ENCODE results near the gene SMARCC1. TPM values are rescaled to one million over a fixed set of nuclear protein-coding genes. Genes with fewer than 3 reads are reported as not detected.

SMARCC1 gene
- total RNA-seq, 6 experiments from 2014 or later = 65.8 to 81.9 (median 69.2) TPM

GRCh38 chr3:47692158-47692557 is 89.5 kb downstream of the SMARCC1 start:
- TF ChIP-seq CTCF (IDR thresholded peaks at IDR 0.05) = no peak
- no peak for DNase-seq
- Mint-ChIP-seq H3K36me3 (ENCODE audit: low read depth) (peaks cover 7% of the 10 kb centered on the region; the same call in 1 of the 2 replicates), H3K27me3 (ENCODE audit: insufficient read depth) (peaks cover 2% of the 10 kb centered on the region; the same call in 1 of the 2 replicates), H3K27ac (no peak overlapping the region), H3K9me3 (no peaks in the 10 kb centered on the region), H3K4me1 (ENCODE audit: low read depth) (no peaks in the 10 kb centered on the region), H3K4me3 (no peak overlapping the region)

- DNase-seq = no peak
- H3K9me3 Mint-ChIP-seq = no peaks in the 10 kb centered on the region
- H3K27me3 Mint-ChIP-seq (ENCODE audit: insufficient read depth) = peaks cover 2% of the 10 kb centered on the region; the same call in 1 of the 2 replicates
- no peak overlapping the region for H3K4me3 Mint-ChIP-seq
- H3K4me1 Mint-ChIP-seq (ENCODE audit: low read depth) = peaks cover 6% of the 10 kb centered on the region
- H3K27ac Mint-ChIP-seq = no peak overlapping the region
- TF ChIP-seq CTCF (IDR thresholded peaks at IDR 0.05) = no peak
- peaks cover 21% of the 10 kb centered on the region for H3K36me3 Mint-ChIP-seq (ENCODE audit: low read depth)
Measured at GRCh38 chr3:47688488-47688887, 93.2 kb downstream of the SMARCC1 start.

GRCh38 chr3:47685037-47685436 is 96.7 kb downstream of the SMARCC1 start:
- no peak for TF ChIP-seq CTCF (IDR thresholded peaks at IDR 0.05)
- Mint-ChIP-seq H3K36me3 (ENCODE audit: low read depth) (peaks cover 24% of the 10 kb centered on the region), H3K27ac (no peak overlapping the region), H3K4me3 (no peak overlapping the region), H3K4me1 (ENCODE audit: low read depth) (peaks cover 6% of the 10 kb centered on the region), H3K27me3 (ENCODE audit: insufficient read depth) (peaks cover 2% of the 10 kb centered on the region; the same call in 1 of the 2 replicates), H3K9me3 (no peaks in the 10 kb centered on the region)
- no peak for DNase-seq

GRCh38 chr3:47681016-47681415 is 100.7 kb downstream of the SMARCC1 start:
- Mint-ChIP-seq H3K27ac (no peak overlapping the region), H3K4me1 (ENCODE audit: low read depth) (peaks cover 5% of the 10 kb centered on the region), H3K36me3 (ENCODE audit: low read depth) (peaks cover 18% of the 10 kb centered on the region), H3K4me3 (no peak overlapping the region), H3K27me3 (ENCODE audit: insufficient read depth) (no peaks in the 10 kb centered on the region), H3K9me3 (no peaks in the 10 kb centered on the region)
- DNase-seq = no peak
- no peak for TF ChIP-seq CTCF (IDR thresholded peaks at IDR 0.05)

- Mint-ChIP-seq H3K36me3 (ENCODE audit: low read depth) (peaks cover 31% of the 10 kb centered on the region), H3K27ac (no peak overlapping the region), H3K9me3 (no peaks in the 10 kb centered on the region), H3K27me3 (ENCODE audit: insufficient read depth) (no peaks in the 10 kb centered on the region), H3K4me1 (ENCODE audit: low read depth) (no peaks in the 10 kb centered on the region), H3K4me3 (no peak overlapping the region)
- no peak for TF ChIP-seq CTCF (IDR thresholded peaks at IDR 0.05)
- DNase-seq = no peak
Measured at GRCh38 chr3:47678446-47679338, 103.0 kb downstream of the SMARCC1 start.

All from HFFc6 (cell line).